ENCODE data around the gene MATR3. TPM values are rescaled to one million over a fixed set of nuclear protein-coding genes. Genes with fewer than 3 reads are reported as not detected.

Gene MATR3
- total and polyA plus RNA-seq, 10 of the 15 experiments (the other 5 are each of a cell fraction or from before 2014, with no cell fraction given), result 134 to 401 (median 221) TPM

- ChIA-PET CTCF (interaction anchor here (1.3 to 1.8 kb wide), 2 partner anchors 17 to 121 kb away, joined by 4 read pairs; no protein-coding TSS in a partner anchor), POLR2A (interaction anchor here (0.7 kb wide), 2 partner anchors 9 to 26 kb away, joined by 3 to 4 read pairs; no protein-coding TSS in a partner anchor), SMC1A (ENCODE audit: uncharacterized antibody, unreplicated experiment) (interaction anchor here (0.6 to 1.5 kb wide), 2 partner anchors 17 to 23 kb away, joined by 3 read pairs; no protein-coding TSS in a partner anchor), RAD21 (ENCODE audit: unreplicated experiment) (interaction anchor here (0.6 kb wide), 1 partner anchor 121 kb away, joined by 3 read pairs; no protein-coding TSS in a partner anchor)
- Histone ChIP-seq H3K79me2 (ENCODE audit: control insufficient read depth, insufficient read depth, low read length) (no peaks in the 10 kb centered on the region), H3K9me3 (replicated peaks; ENCODE audit: control insufficient read depth, insufficient read depth, low read length) (no peaks in the 10 kb centered on the region), H2AFZ (ENCODE audit: control insufficient read depth, low read depth, low read length) (no peak overlapping the region), H3K4me2 (ENCODE audit: control insufficient read depth, insufficient read depth) (no peak overlapping the region), H3K4me1 (ENCODE audit: control insufficient read depth, insufficient read depth, low read length) (no peaks in the 10 kb centered on the region), H3K4me3 (no peak overlapping the region), H3K27me3 (replicated peaks in 1 of 2; ENCODE audit: control insufficient read depth in 2 of 2, insufficient read depth in 2 of 2, low read length in 1 of 2) (no peaks in the 10 kb centered on the region), H4K20me1 (ENCODE audit: control insufficient read depth, insufficient read depth) (no peaks in the 10 kb centered on the region), H3K27ac (ENCODE audit: control insufficient read depth, insufficient read depth) (no peak overlapping the region), H3K9ac (ENCODE audit: control insufficient read depth, insufficient read depth, low read length) (no peak overlapping the region), H3K36me3 (ENCODE audit: control insufficient read depth in 2 of 2, insufficient read depth in 2 of 2, low read length in 1 of 2) (peaks cover 0 to 13% of the 10 kb centered on the region in 2 experiments; a peak in 1 of 4 replicates)
- no peak for ATAC-seq
- 70% methylated on average over 7 of the region's 7 CpGs for WGBS (ENCODE audit: insufficient coverage, insufficient replicate concordance, low lambda C conversion rate, missing lambda C conversion rate)
- DNase-seq (ENCODE audit: low read depth, low spot score), result no peak
- no peak for FAIRE-seq
- no TSS peak for BruUV-seq (replicated peaks)
- in situ Hi-C loops (cut with MboI), result no loop called here
- intact Hi-C loops (cut with micrococcal nuclease; ENCODE audit: unreplicated experiment), result no loop called here
- TF ChIP-seq, protein P1, sequence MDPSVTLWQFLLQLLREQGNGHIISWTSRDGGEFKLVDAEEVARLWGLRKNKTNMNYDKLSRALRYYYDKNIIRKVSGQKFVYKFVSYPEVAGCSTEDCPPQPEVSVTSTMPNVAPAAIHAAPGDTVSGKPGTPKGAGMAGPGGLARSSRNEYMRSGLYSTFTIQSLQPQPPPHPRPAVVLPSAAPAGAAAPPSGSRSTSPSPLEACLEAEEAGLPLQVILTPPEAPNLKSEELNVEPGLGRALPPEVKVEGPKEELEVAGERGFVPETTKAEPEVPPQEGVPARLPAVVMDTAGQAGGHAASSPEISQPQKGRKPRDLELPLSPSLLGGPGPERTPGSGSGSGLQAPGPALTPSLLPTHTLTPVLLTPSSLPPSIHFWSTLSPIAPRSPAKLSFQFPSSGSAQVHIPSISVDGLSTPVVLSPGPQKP (IDR thresholded peaks at IDR 0.05; ENCODE audit: low read depth, low read length), result no peak
- TF ChIP-seq E4F1 (IDR thresholded peaks at IDR 0.05; ENCODE audit: borderline replicate concordance, partially characterized antibody) (no peak), ZNF274 (IDR thresholded peaks at IDR 0.05; ENCODE audit: insufficient read depth, insufficient read length) (no peak), FOXM1 (IDR thresholded peaks at IDR 0.05; ENCODE audit: low read depth, low read length) (no peak), CBX3 (IDR thresholded peaks at IDR 0.05; ENCODE audit: borderline replicate concordance, low read depth) (no peak), SREBF1 (IDR thresholded peaks at IDR 0.05; ENCODE audit: low read length) (no peak), CREB1 (IDR thresholded peaks at IDR 0.05; ENCODE audit: low read depth) (no peak), SMAD5 (IDR thresholded peaks at IDR 0.05; ENCODE audit: low read depth) (no peak), DPF2 (IDR thresholded peaks at IDR 0.05) (no peak), BCL11A (IDR thresholded peaks at IDR 0.05; ENCODE audit: low read depth, low read length) (no peak), CTCF (IDR thresholded peaks at IDR 0.05 in 2 of 3, conservative IDR thresholded peaks at IDR 0.05 in 1 of 3; ENCODE audit: control insufficient read depth in 2 of 3, extremely low read depth in 1 of 3, insufficient read depth in 1 of 3, low read depth in 3 of 3, low read length in 3 of 3) (no peak), MTA3 (IDR thresholded peaks at IDR 0.05; ENCODE audit: borderline replicate concordance, low read length) (no peak), TBL1XR1 (IDR thresholded peaks at IDR 0.05; ENCODE audit: low read depth, low read length) (no peak), IKZF2 (IDR thresholded peaks at IDR 0.05) (no peak), POLR2AphosphoS2 (IDR thresholded peaks at IDR 0.05; ENCODE audit: low read depth, low read length) (no peak), CEBPB (IDR thresholded peaks at IDR 0.05; ENCODE audit: borderline replicate concordance in 1 of 2, low read depth in 2 of 2, low read length in 2 of 2) (no peak)
Observed at GRCh38 chr5:139371482-139372435, 78.2 kb downstream of the MATR3 start.
